HepG2 (cell line): ENCODE measurements around the gene LSM12. TPM values are rescaled to one million over a fixed set of nuclear protein-coding genes. Genes with fewer than 3 reads are reported as not detected.

Source experiments
- BCL6 ChIP-seq: IDR thresholded peaks from 2 replicates; pipeline ENCODE4 v1.6.1; 2016; ENCODE audit warnings: missing genetic modification reagents, missing compliant biosample characterization
- CBX1 ChIP-seq: IDR thresholded peaks from one replicate; pipeline ENCODE4 v1.6.1; 2016; ENCODE audit warnings: antibody characterized with exemption, low read depth
- CC2D1A ChIP-seq: sonication (generic); formaldehyde crosslinking; IDR thresholded peaks from 2 replicates; pipeline ENCODE4 v1.8.1; 2023; ENCODE audit warnings: mild to moderate bottlenecking, missing genetic modification reagents
- ELK4 ChIP-seq: sonication (generic); formaldehyde crosslinking; IDR thresholded peaks from 2 replicates; pipeline ENCODE4 v1.9.0; 2021; ENCODE audit warnings: missing genetic modification reagents, borderline replicate concordance
- HDAC2 ChIP-seq: sonication (generic); formaldehyde crosslinking; IDR thresholded peaks from 2 replicates; pipeline ENCODE4 v1.4.0; 2020; ENCODE audit warnings: missing genetic modification reagents
- MATR3 ChIP-seq: sonication (generic); formaldehyde crosslinking; IDR thresholded peaks from 2 replicates; pipeline ENCODE4 v1.4.0; 2020; ENCODE audit warnings: missing genetic modification reagents
- MEIS1 ChIP-seq: sonication (generic); formaldehyde crosslinking; IDR thresholded peaks from 2 replicates; pipeline ENCODE4 v1.9.0; 2021; ENCODE audit warnings: mild to moderate bottlenecking, missing genetic modification reagents, moderate library complexity, borderline replicate concordance
- MTA3 ChIP-seq: sonication (generic); formaldehyde crosslinking; IDR thresholded peaks from 2 replicates; pipeline ENCODE4 v1.4.0; 2020; ENCODE audit warnings: missing genetic modification reagents
- NFRKB ChIP-seq: fragments of 450-650 bp; IDR thresholded peaks from 2 replicates; pipeline ENCODE4 v1.6.1; 2017
- RORA ChIP-seq: sonication (generic); formaldehyde crosslinking; IDR thresholded peaks from 2 replicates; pipeline ENCODE4 v1.5.0; 2020; ENCODE audit warnings: mild to moderate bottlenecking, missing genetic modification reagents, moderate library complexity
- SIN3B ChIP-seq: fragments of 150-350 bp; IDR thresholded peaks from 2 replicates; pipeline ENCODE4 v1.6.1; 2014; ENCODE audit warnings: low read length
- TARDBP ChIP-seq: sonication (generic); formaldehyde crosslinking; IDR thresholded peaks from 2 replicates; pipeline ENCODE4 v1.8.0; 2022; ENCODE audit warnings: mild to moderate bottlenecking, missing genetic modification reagents
- TEAD2 ChIP-seq: sonication (generic); formaldehyde crosslinking; IDR thresholded peaks from 2 replicates; pipeline ENCODE4 v1.9.0; 2021; ENCODE audit warnings: missing genetic modification reagents
- ZBTB7B ChIP-seq: sonication (generic); formaldehyde crosslinking; IDR thresholded peaks from 2 replicates; pipeline ENCODE4 v1.4.0; 2020; ENCODE audit warnings: missing genetic modification reagents
- ZNF274 ChIP-seq: sonication (generic); formaldehyde crosslinking; IDR thresholded peaks from 2 replicates; pipeline ENCODE4 v1.5.1; 2020; ENCODE audit warnings: mild to moderate bottlenecking, missing genetic modification reagents
- ZNF275 ChIP-seq: sonication (generic); formaldehyde crosslinking; IDR thresholded peaks from 2 replicates; pipeline ENCODE4 v1.8.0; 2022; ENCODE audit warnings: missing genetic modification reagents, mild to moderate bottlenecking, inconsistent platforms, borderline replicate concordance
- ZNF292 ChIP-seq: sonication (generic); formaldehyde crosslinking; IDR thresholded peaks from 2 replicates; pipeline ENCODE4 v1.8.1; 2022; ENCODE audit warnings: mild to moderate bottlenecking, low read depth, missing genetic modification reagents, borderline replicate concordance
- ZNF646 ChIP-seq: sonication (generic); formaldehyde crosslinking; IDR thresholded peaks from 2 replicates; pipeline ENCODE4 v1.9.0; 2021; ENCODE audit warnings: mild to moderate bottlenecking, missing genetic modification reagents
- ZNF792 ChIP-seq: IDR thresholded peaks from 2 replicates; pipeline ENCODE4 v1.6.1; 2016
- ZNF841 ChIP-seq: sonication (generic); formaldehyde crosslinking; IDR thresholded peaks from 2 replicates; pipeline ENCODE4 v1.8.1; 2023; ENCODE audit warnings: missing genetic modification reagents, borderline replicate concordance
- polyA plus RNA-seq, 8 experiments: library from polyadenylated mRNA; depleted of rRNA in 3 of 8; stranded (reverse) in 7 of 8; unstranded in 1 of 8; fragments of >200 nt; fragmentation: Illumina TruSeq in 4 of 8; extraction: Trizol in 4 of 8; gene quantifications; 2 replicates each; pipeline versions ENCODE4 v1.2.1 to v1.2.3, GENCODE V29; 2011 to 2016; ENCODE audit warnings: low read depth in 4 of 8, missing spikeins in 1 of 8, mixed read lengths in 1 of 8; ENCODE audit not compliant: insufficient read depth in 1 of 8
- total RNA-seq, 5 experiments: library from RNA; depleted of rRNA; stranded (reverse); fragments of >200 nt; fragmentation: Illumina TruSeq; extraction: Trizol; gene quantifications; 2 replicates each; pipeline ENCODE4 v1.2.3, GENCODE V29; 2016; ENCODE audit warnings: low read depth in 1 of 5
- TF ChIP-seq, protein P1 (sequence below): sonication (generic); IDR thresholded peaks from 2 replicates; pipeline ENCODE4 v1.6.1; 2016; ENCODE audit warnings: low read depth, borderline replicate concordance

Gene LSM12
- total and polyA plus RNA-seq, 2 of the 13 experiments (the other 11 are each of a cell fraction or from before 2014, with no cell fraction given): 52.8 to 55.7 TPM

GRCh38 chr17:44014437-44015172, 51.9 kb downstream of the LSM12 start, which contains the start of gene TMEM101 (continued):
- peak; percentile 100 for TF ChIP-seq TARDBP
- no peak for TF ChIP-seq CC2D1A (CRISPR knock-in tag)
- peak; percentile 94 for TF ChIP-seq HDAC2
- no peak for TF ChIP-seq ZNF646
- TF ChIP-seq SIN3B: peak; percentile 98
- TF ChIP-seq MATR3 (CRISPR knock-in tag): no peak
- no peak for TF ChIP-seq ZNF841
- no peak; the same call in 1 of the 2 replicates for TF ChIP-seq TEAD2
- peak; percentile 75 for TF ChIP-seq ZBTB7B
- no peak for TF ChIP-seq ELK4 (CRISPR knock-in tag)
- peak; percentile 91 for TF ChIP-seq MEIS1
- TF ChIP-seq ZNF292: peak; percentile 64; the same call in 1 of the 2 replicates
- TF ChIP-seq, protein P1, sequence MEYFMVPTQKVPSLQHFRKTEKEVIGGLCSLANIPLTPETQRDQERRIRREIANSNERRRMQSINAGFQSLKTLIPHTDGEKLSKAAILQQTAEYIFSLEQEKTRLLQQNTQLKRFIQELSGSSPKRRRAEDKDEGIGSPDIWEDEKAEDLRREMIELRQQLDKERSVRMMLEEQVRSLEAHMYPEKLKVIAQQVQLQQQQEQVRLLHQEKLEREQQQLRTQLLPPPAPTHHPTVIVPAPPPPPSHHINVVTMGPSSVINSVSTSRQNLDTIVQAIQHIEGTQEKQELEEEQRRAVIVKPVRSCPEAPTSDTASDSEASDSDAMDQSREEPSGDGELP: peak; percentile 91; the same call in 1 of the 2 replicates
- peak; percentile 90 for TF ChIP-seq ZNF792 (CRISPR knock-in tag)
- peak; percentile 97 for TF ChIP-seq CBX1
- TF ChIP-seq BCL6: peak; percentile 69
- no peak; the same call in 1 of the 2 replicates for TF ChIP-seq ZNF275
- peak; percentile 95 for TF ChIP-seq ZNF274 (CRISPR knock-in tag)
- TF ChIP-seq NFRKB: peak; percentile 97
- TF ChIP-seq RORA: no peak
- no peak for TF ChIP-seq MTA3 (CRISPR knock-in tag)
